Measurements from ENCODE around the gene RELCH.

Gene RELCH

GRCh38 chr18:62248313-62248712 is 61.3 kb downstream of the RELCH start:
- H3K9me3 ChIP-seq (ENCODE audit: low read depth, low read length) = no peaks in the 10 kb centered on the region
- no peak overlapping the region for H3K9ac ChIP-seq (ENCODE audit: insufficient read length)
- H3K36me3 ChIP-seq (ENCODE audit: insufficient read depth, low read length) = no peaks in the 10 kb centered on the region
- no peak for DNase-seq (ENCODE audit: low read depth, low spot score)
- no peak overlapping the region for H3K27ac ChIP-seq
- no peak overlapping the region for H3K4me3 ChIP-seq
- TF ChIP-seq POLR2AphosphoS5 (IDR thresholded peaks at IDR 0.05; ENCODE audit: borderline replicate concordance, low read depth, low read length) (no peak), FOXP2 (optimal IDR thresholded peaks at IDR 0.05; ENCODE audit: control extremely low read depth, extremely low read length, insufficient read depth) (no peak), EZH2 (IDR thresholded peaks at IDR 0.05) (no peak)

- Histone ChIP-seq H3K27ac (no peak overlapping the region), H3K9ac (ENCODE audit: insufficient read length) (no peak overlapping the region), H3K9me3 (ENCODE audit: low read depth, low read length) (no peaks in the 10 kb centered on the region), H3K36me3 (ENCODE audit: insufficient read depth, low read length) (no peaks in the 10 kb centered on the region), H3K4me3 (no peak overlapping the region)
- TF ChIP-seq FOXP2 (optimal IDR thresholded peaks at IDR 0.05; ENCODE audit: control extremely low read depth, extremely low read length, insufficient read depth) (no peak), EZH2 (IDR thresholded peaks at IDR 0.05) (no peak), POLR2AphosphoS5 (IDR thresholded peaks at IDR 0.05; ENCODE audit: borderline replicate concordance, low read depth, low read length) (no peak)
- peak; percentile 64 for DNase-seq (ENCODE audit: low read depth, low spot score)
Observed at GRCh38 chr18:62249478-62250097, 62.5 kb downstream of the RELCH start.

- Histone ChIP-seq H3K27ac (no peak overlapping the region), H3K9me3 (ENCODE audit: low read depth, low read length) (no peaks in the 10 kb centered on the region), H3K4me3 (no peak overlapping the region), H3K9ac (ENCODE audit: insufficient read length) (no peak overlapping the region), H3K36me3 (ENCODE audit: insufficient read depth, low read length) (no peaks in the 10 kb centered on the region)
- DNase-seq (ENCODE audit: low read depth, low spot score) = no peak
- TF ChIP-seq POLR2AphosphoS5 (IDR thresholded peaks at IDR 0.05; ENCODE audit: borderline replicate concordance, low read depth, low read length) (no peak), FOXP2 (optimal IDR thresholded peaks at IDR 0.05; ENCODE audit: control extremely low read depth, extremely low read length, insufficient read depth) (no peak), EZH2 (IDR thresholded peaks at IDR 0.05) (no peak)
Observed at GRCh38 chr18:62250475-62250874, 63.4 kb downstream of the RELCH start.

- no peak overlapping the region for H3K4me3 ChIP-seq
- H3K9me3 ChIP-seq (ENCODE audit: low read depth, low read length) = no peaks in the 10 kb centered on the region
- no peak overlapping the region for H3K9ac ChIP-seq (ENCODE audit: insufficient read length)
- H3K27ac ChIP-seq = no peak overlapping the region
- TF ChIP-seq POLR2AphosphoS5 (IDR thresholded peaks at IDR 0.05; ENCODE audit: borderline replicate concordance, low read depth, low read length) (no peak), EZH2 (IDR thresholded peaks at IDR 0.05) (no peak), FOXP2 (optimal IDR thresholded peaks at IDR 0.05; ENCODE audit: control extremely low read depth, extremely low read length, insufficient read depth) (no peak)
- H3K36me3 ChIP-seq (ENCODE audit: insufficient read depth, low read length) = peaks cover 27% of the 10 kb centered on the region
- DNase-seq (ENCODE audit: low read depth, low spot score) = no peak
Observed at GRCh38 chr18:62258093-62258492, 71.0 kb downstream of the RELCH start.

GRCh38 chr18:62258616-62259015 is 71.6 kb downstream of the RELCH start:
- no peak for DNase-seq (ENCODE audit: low read depth, low spot score)
- H3K36me3 ChIP-seq (ENCODE audit: insufficient read depth, low read length) = peaks cover 28% of the 10 kb centered on the region
- TF ChIP-seq EZH2 (IDR thresholded peaks at IDR 0.05) (no peak), FOXP2 (optimal IDR thresholded peaks at IDR 0.05; ENCODE audit: control extremely low read depth, extremely low read length, insufficient read depth) (no peak), POLR2AphosphoS5 (IDR thresholded peaks at IDR 0.05; ENCODE audit: borderline replicate concordance, low read depth, low read length) (no peak)

GRCh38 chr18:62262061-62262460 is 75.0 kb downstream of the RELCH start:
- H3K9me3 ChIP-seq (ENCODE audit: low read depth, low read length) = no peaks in the 10 kb centered on the region
- no peak overlapping the region for H3K4me3 ChIP-seq
- H3K36me3 ChIP-seq (ENCODE audit: insufficient read depth, low read length) = peaks cover 40% of the 10 kb centered on the region
- TF ChIP-seq EZH2 (IDR thresholded peaks at IDR 0.05) (no peak), POLR2AphosphoS5 (IDR thresholded peaks at IDR 0.05; ENCODE audit: borderline replicate concordance, low read depth, low read length) (no peak)
- H3K27ac ChIP-seq = no peak overlapping the region
- DNase-seq (ENCODE audit: low read depth, low spot score) = no peak
- H3K9ac ChIP-seq (ENCODE audit: insufficient read length) = no peak overlapping the region

More at GRCh38 chr18:62258616-62259015, 71.6 kb downstream of the RELCH start:
- Histone ChIP-seq H3K4me3 (no peak overlapping the region), H3K27ac (no peak overlapping the region), H3K9me3 (ENCODE audit: low read depth, low read length) (no peaks in the 10 kb centered on the region), H3K9ac (ENCODE audit: insufficient read length) (no peak overlapping the region)

- Histone ChIP-seq H3K27ac (no peak overlapping the region), H3K9me3 (ENCODE audit: low read depth, low read length) (no peaks in the 10 kb centered on the region), H3K9ac (ENCODE audit: insufficient read length) (no peak overlapping the region), H3K36me3 (ENCODE audit: insufficient read depth, low read length) (peaks cover 27% of the 10 kb centered on the region), H3K4me3 (no peak overlapping the region)
- no peak for TF ChIP-seq FOXP2 (optimal IDR thresholded peaks at IDR 0.05; ENCODE audit: control extremely low read depth, extremely low read length, insufficient read depth)
- no peak for DNase-seq (ENCODE audit: low read depth, low spot score)
Observed at GRCh38 chr18:62264984-62265383, 77.9 kb downstream of the RELCH start.

- TF ChIP-seq POLR2AphosphoS5 (IDR thresholded peaks at IDR 0.05; ENCODE audit: borderline replicate concordance, low read depth, low read length) (no peak), EZH2 (IDR thresholded peaks at IDR 0.05) (no peak), FOXP2 (optimal IDR thresholded peaks at IDR 0.05; ENCODE audit: control extremely low read depth, extremely low read length, insufficient read depth) (no peak)
- no peak overlapping the region for H3K27ac ChIP-seq
- no peak overlapping the region for H3K9ac ChIP-seq (ENCODE audit: insufficient read length)
- H3K4me3 ChIP-seq = no peak overlapping the region
- DNase-seq (ENCODE audit: low read depth, low spot score) = no peak
- peaks cover 3% of the 10 kb centered on the region; the same call in 1 of the 2 replicates for H3K36me3 ChIP-seq (ENCODE audit: insufficient read depth, low read length)
- H3K9me3 ChIP-seq (ENCODE audit: low read depth, low read length) = no peaks in the 10 kb centered on the region
Observed at GRCh38 chr18:62277045-62277444, 90.0 kb downstream of the RELCH start.

- no peak overlapping the region for H3K4me3 ChIP-seq
- H3K9me3 ChIP-seq (ENCODE audit: low read depth, low read length) = no peaks in the 10 kb centered on the region
- no peak for DNase-seq (ENCODE audit: low read depth, low spot score)
- H3K27ac ChIP-seq = no peak overlapping the region
- H3K36me3 ChIP-seq (ENCODE audit: insufficient read depth, low read length) = no peaks in the 10 kb centered on the region; the same call in 1 of the 2 replicates
- H3K9ac ChIP-seq (ENCODE audit: insufficient read length) = no peak overlapping the region
- TF ChIP-seq POLR2AphosphoS5 (IDR thresholded peaks at IDR 0.05; ENCODE audit: borderline replicate concordance, low read depth, low read length) = no peak
- no peak for TF ChIP-seq EZH2 (IDR thresholded peaks at IDR 0.05)
- TF ChIP-seq FOXP2 (optimal IDR thresholded peaks at IDR 0.05; ENCODE audit: control extremely low read depth, extremely low read length, insufficient read depth) = no peak
Observed at GRCh38 chr18:62279561-62279960, 92.5 kb downstream of the RELCH start.

Data from SK-N-MC (cell line).